Ecto neural progenitor cell (in vitro differentiated cells): ENCODE measurements around the gene CCND2.

Experiments
- DNase-seq: peaks from one replicate; pipeline ENCODE4 v3.0.0-alpha.2; 2018; ENCODE audit warnings: low spot score

The CCND2 gene

DNA sequence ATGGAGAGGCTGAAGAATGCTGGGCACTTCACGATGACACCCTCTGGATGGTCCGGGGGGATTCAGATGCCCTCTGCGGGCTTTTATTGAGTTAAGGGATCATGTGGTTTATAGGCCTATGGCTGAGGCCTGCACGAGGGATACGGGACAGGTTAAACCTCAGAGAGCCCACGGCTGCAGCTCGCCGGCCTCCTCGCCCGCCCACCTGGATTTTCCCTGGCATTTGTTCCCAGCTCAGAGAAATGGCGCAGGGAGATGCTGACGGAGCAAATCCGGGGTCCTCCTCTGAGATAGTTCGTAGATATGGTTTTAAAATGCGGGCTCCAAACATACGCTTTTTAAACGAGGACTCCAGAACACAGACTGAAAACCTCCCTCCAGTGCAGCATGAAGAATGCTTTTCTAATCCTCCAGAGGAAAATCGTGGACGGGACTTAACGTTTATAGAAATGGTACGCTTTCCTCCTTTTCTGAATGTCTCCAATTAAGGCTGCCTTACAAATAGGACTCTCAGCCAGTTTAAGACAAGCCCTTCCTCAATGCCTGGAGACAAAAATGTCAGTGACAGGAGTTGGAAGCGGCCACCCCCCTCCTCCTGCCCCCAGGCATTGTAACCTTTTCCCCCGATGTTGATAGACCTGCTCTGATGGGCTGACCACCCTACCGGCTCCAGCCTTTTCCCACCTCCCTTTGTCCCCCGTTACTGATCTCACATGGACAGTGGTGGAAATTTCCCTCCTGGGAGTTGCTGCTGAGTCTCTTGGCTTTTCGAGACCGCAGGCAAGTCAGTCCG lies 16.6 kb downstream of the CCND2 start:
- no peak for DNase-seq

DNA sequence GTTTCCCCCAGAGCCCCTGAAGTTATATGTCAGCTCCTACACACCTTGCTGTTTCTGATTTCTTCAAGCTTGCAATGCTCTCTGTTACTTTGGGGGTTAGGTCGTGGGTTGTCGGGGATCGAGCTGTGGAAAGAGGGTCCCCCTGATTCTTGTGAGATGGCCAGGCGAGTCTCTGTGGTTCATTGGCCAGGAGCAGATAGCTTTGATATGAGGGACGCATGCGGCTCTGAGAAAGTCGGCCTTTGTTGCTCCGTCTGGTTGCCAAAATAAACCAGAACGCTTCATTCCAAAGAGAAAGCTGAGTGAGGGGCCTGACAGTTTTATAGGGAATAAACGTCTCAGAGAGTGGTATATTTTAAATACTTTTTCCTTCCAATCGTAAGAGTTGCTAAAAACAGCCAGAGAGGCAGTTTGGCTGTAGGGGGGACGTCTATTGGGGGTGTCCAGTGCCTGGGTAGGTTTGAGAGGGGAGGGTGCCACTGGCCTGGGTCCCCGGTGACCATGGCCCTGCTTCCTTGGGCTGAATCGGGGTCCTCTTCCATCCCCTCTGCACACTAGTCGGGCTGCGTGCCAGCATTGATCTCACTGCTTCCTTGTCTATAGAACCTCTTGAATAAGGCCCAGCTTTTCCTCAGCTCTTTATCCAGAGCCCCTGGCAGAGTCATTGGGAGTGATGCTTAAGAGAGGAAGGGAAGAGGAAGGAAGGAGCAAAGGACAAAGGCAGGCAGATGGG lies 18.9 kb downstream of the CCND2 start:
- DNase-seq = no peak

DNA sequence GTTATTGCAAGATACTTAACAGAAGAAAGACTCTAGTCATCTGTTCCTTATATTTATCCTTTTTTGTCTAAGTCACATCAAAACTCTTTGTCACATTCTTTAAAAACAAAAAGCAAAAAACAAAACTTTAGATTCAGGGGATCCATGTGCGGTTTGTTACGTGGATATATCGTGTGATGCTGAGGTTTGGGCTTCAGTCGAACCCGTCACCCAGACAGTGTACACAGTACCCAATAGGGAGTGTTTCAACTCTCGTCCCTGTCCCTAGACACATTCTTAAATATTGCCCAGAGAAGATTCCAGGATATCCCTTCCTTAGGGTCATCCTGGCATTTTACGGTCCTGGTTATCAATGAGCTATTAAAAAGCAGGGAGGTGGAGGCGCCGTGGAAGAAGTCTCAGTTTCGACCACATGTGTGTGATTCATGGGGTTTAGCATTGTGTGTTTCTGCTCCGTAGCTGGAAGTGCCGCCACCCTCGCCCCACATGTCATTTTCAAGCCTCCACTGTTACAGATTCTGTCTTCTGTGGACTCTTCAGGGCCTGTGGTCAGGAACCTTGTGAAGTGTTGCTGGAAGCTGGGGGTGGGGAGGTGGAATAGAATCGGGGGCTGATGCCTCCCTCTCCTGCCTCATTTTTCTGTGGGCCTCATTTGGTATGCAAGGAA lies 19.9 kb downstream of the CCND2 start:
- no peak for DNase-seq

DNA sequence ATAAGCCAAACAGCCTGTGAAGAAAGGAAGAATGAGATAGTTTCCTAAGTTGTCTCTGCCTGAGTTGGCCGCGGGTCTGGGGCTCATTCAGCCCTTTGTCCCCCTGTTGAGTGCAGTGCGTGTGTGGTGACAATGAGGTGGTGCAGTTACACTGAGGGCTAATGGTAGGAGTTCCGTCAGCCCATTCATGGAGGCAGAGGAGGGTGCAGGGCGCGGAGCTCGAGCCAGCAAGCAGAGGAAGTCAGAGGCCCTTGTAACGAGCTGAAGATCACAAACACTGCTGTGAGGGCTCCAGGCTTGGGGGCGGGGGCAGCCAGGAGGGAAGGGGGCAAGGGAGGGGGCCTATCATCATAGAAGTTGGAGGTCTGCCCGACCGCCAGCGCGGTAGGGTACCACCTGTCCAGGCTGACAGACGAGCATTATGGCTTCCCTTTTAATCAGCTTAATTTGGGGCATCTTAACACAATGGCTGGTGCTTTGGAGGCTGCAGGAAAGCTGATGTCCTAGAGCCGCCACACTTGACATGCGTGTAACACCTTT lies 20.5 kb downstream of the CCND2 start:
- no peak for DNase-seq

DNA sequence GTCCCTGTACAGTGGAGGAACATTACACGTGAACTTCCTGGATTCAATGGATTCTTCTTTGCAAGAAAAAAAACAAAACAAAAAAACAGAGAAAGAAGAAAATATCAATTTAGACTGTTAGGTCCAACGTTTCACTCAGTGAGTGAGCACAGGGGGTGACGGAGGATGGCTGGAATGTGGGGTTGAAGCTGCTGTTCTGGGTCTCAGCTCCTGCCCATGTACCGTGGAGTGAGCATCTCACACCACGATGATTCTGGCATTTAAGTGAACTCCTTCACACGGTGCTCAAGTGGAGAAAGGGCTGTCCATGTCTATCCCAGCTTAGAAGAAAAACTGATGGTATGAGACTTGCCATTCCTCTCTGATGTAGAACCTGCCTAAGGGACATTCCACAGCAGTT lies 23.2 kb downstream of the CCND2 start:
- DNase-seq = no peak

DNA sequence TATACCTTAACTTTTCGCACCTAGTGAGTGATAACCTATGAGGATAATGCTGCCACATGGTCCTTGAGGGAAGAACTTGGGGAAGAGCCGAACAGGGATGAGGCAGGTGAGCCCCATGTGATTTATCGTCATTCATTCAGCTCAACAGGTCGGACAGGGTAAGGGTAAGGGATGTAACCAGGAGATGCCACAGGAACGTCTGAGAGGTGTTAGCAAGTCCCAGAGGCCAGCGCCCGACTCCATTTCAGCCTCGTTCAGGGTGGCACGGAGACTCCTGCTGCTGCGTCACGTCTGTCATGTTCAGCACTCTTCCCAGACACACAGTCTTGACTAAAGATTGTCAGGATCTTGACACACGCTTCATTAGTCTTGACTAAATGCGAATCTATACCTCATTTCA lies 24.1 kb downstream of the CCND2 start:
- DNase-seq = no peak

DNA sequence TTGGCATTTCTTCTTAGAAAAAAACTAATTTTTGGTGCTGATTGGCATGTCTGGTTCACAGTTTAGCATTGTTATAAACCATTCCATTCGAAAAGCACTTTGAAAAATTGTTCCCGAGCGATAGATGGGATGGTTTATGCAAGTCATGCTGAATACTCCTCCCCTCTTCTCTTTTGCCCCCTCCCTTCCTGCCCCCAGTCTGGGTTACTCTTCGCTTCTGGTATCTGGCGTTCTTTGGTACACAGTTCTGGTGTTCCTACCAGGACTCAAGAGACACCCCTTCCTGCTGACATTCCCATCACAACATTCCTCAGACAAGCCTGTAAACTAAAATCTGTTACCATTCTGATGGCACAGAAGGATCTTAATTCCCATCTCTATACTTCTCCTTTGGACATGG lies 27.3 kb downstream of the CCND2 start:
- no peak for DNase-seq

DNA sequence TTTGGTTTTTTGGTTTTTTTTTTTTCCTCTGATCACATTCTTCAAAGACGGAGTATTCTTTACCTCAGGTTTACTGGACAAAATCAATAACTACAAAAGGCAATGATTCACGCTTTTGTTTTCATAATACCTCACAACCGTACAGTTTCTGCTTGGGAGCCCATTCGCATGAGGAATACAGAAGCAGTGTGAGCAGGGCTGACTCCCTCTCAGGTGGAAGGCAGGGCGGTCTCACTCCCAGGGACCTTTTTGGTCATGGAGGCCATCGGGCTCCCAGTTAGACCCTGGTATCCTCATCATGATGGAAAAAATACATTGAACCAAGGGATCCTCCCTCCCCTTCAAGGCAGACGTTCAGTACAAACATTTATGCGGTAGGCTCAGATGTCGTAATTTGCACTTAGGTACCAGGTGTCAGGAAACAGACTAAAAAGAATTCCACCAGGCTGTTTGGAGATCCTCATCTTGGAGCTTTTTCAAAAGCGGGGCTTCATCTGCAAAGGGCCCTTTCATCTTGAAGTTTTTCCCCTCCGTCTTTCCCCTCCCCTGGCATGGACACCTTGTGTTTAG lies 28.5 kb downstream of the CCND2 start:
- no peak for DNase-seq

DNA sequence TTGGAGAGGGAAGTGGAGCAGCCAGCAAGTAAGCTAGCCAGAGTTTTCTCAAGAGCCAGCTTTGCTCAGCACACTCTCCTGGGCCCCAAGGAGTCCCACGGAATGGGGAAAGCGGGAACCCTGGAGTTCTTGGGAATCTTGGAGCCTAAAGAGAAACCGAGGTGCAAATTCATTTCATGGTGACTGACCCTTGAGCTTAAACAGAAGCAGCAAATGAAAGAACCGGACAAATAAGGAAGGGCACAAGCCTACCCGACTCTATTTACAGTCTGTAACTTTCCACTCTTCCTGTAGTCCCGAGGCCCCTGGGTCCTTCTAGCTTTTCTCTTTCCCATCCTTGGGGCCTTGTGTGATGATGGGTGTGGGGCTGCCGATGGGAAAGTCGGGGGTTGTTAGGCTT lies 29.3 kb downstream of the CCND2 start:
- DNase-seq = no peak

DNA sequence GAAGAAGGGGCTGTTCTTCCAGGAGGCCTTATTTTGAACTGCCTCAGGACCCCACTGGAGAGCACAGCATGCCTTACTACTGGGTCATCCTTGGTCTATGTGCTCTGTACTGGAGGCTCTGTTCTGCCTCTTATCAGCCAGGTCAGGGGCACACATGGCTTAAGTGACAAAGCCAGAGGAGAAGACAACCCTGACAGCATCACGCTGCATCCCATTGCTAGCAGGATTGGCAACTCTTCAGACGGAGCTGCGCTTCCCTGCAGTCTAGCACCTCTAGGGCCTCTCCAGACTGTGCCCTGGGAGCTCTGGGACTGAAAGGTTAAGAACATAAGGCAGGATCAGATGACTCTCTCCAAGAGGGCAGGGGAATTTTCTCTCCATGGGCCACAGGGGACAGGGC lies 30.2 kb downstream of the CCND2 start:
- no peak for DNase-seq

DNA sequence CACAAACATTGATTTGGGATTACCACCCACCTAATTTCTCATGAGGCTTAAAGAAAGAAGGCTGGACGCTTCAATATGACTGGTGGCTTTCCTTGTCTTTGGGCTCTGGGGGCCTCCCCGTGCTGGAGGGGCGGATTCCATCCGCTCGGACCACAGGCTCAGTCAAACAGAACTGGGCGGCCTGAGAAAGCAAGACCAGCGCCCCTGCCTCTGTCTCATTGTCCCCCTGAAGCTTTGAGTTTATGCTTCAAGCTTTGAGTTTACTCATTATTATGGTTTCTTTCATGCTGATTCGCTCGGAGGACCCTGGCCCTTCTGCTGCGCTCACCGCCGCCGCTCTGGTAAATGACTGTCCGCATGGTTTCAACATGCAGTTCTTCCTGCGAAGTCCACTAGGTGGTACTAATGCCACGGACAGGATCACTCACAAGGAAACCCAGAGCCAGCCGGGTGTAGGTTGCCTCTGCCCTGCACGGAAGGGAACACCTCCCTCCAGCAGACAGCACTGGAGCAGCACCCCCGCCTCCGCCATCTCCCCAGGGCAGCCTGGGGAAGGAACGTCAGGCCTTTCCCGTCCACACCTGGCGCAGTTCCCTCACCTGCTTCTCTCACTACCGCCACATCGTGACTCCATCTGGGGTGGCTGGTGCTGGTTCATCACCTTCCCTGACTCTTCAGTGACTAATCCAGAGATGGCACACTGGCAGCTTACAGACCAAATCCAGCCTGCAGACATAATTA lies 34.2 kb downstream of the CCND2 start:
- DNase-seq = peak; percentile 90

DNA sequence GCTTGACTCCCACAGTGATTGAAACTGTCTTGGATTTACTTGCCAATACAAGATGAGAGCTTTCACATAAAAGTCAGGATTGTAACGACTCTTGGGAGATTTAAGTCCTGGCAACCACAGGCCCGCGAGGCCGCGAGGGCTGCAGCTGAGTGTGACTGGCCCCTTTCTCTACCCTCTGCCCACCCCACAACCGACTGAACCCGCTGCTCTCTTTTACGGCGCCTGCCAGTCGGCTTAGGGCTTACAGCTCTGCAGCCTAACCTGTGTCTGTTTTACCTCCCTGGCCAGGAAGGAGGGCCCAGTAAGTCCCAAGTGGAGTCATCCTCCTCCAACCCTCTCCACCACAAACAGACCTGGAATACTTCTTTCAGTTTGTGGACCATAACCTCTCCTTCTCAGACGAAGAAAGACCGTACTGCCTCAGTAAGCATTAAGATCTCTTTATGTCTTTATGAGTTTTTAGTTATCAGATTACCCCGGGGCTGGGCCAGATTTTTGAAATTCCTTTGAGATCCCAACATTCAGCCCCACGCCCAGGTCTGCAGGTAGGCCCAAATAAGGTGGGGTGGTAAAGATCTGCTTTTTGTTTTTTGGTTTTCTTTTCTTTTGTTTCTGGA lies 34.9 kb downstream of the CCND2 start:
- DNase-seq = no peak

DNA sequence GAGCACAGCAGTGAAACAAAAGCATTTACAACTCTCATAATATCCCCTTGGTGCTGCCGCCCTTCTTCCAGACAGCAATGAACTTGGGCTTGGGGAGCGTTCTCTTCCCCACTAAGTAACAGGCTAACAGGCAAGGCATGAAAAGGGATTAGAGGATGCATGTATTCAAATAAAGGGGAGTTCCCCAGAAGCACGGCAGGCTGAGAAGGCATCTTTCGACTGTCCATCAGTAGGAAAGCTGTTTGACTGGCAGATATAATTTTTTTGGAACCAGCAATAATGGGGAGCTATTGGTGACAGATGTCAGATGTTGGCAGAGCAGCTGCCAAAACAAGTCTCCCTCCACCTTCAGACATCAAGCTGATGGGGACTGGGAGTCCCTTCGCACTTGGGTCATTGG lies 38.2 kb downstream of the CCND2 start:
- peak; percentile 27 for DNase-seq

DNA sequence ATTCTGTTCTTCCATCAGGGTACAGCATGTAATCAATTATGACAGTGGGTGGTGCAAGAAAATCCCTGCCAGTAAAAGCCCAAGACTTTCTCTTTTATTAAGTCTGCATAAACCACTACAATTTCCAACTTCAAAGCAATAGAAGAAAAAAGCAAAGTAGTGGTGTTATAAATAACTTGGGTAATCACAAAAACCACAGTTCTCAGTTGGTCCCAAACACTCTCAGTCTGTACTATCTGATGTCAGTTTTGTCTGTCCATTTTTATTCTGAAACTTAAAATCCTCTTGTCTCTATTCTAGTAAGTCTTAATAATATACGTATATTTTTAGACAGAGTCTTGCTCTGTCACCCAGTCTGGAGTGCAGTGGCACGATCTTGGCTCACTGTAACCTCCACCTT lies 38.7 kb downstream of the CCND2 start:
- no peak for DNase-seq

DNA sequence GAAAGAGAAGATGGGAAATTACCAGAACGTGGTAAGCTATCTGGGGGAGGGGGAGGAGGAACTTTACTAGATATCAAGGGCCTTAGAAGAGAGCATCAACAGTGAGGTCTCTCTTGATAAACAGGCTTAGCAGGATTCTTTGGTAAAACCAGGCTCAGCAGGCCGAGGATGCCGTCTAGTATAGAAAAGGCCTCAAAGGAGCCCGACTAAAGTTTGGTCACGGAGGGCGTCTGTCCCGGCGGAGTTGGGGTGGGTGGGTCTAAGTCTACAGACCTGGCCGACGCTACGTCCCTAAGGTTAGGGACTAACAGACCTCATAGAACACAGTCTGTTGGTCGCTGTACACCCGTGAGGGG lies 46.9 kb downstream of the CCND2 start:
- DNase-seq = no peak

DNA sequence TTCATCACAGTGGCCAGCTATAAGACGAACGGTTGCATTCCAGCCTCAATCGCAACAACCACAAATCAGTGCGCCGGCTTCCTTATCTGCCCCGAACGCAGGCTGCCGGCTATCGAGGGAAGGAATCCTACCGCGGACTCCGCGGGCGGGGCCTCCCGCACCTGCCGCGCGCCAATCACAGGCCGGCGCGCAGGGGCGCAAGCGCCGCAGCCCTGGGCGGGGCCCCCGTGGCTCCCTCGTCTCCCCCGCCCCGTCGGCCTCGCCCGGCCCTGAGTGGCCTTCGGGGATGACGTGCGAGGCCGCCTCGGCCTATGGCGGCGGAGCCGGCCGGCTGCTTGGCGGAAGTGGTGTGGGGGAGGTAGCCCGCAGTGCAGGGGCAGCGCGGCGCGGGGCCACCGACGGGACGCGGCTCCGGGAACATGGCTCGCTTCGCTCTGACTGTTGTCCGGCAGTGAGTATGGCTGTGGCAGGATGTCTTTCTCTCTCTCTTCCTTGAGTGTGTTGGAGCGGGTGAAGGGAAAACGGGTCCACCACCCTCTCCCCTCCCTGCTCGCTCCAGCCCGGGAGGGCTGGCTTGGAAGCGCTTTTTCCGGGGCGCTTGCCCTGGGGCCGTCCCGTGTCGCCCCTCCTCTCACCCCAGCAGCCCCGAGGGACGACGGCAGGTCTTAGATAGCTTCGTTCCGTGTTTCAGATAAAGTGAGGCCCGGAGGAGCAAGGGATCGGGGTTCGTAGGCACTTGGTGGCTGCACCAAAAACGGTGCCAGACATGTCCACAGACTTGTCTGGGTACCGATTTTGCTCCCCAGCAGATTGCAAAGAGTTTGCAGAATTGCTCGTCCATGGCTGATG lies 47.5 kb downstream of the CCND2 start, which contains the start of gene TIGAR:
Gene TIGAR, plus strand, starts transcription at position 361 of the 849 bp plus-strand sequence. Its CDS starts 59 bp downstream, at position 420.
- DNase-seq = peak; percentile 98

DNA sequence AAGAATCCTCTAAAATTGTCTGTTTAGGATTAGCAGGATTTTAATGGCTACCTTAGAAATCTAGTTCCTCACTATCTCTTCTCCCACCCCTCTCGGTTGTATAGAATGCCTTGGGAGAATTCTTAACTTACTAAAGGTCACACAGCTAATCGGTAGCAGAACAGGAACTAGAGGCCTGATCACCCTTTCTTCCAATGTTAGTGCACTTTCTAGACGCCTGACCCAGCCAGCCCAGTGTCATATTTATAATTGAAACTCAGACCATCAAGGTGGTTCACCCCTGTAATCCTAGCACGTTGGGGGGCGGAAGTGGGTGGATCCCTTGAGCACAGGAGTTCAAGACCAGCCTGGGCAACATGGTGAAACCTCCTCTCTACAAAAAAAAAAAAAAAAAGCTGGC lies 49.2 kb downstream of the CCND2 start:
- DNase-seq = no peak
